Measurements from ENCODE around the gene THSD7A. TPM values are rescaled to one million over a fixed set of nuclear protein-coding genes. Genes with fewer than 3 reads are reported as not detected.

THSD7A gene
- polyA plus RNA-seq, 1 donor (not counting 4 experiments of a cell fraction or from before 2014, with no cell fraction given) = not detected

DNA sequence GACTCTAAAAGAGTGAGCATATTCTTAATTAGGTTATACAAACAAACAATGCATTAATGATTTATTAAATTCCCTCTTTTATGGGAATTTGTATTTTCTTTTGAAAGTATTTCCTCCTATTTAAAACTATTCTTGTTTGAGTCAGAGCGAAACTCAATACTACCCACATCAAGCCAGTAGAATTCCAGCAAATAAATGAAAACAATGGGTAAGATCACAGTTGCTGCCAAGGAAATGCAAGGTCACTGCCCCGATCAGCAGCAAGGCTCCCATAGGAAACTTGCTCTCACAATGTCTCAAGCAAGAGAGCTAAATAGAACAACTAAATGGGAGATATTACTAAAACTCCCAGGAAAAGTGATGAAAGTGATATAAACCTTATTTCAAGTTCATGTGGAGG lies 206.3 kb downstream of the THSD7A start:
- no peak overlapping the region for H2AFZ ChIP-seq (ENCODE audit: control insufficient read depth, low read length)
- H3K9ac ChIP-seq (ENCODE audit: control insufficient read depth, extremely low read depth, insufficient read depth, low read length) = no peak overlapping the region
- TF ChIP-seq, protein P1, sequence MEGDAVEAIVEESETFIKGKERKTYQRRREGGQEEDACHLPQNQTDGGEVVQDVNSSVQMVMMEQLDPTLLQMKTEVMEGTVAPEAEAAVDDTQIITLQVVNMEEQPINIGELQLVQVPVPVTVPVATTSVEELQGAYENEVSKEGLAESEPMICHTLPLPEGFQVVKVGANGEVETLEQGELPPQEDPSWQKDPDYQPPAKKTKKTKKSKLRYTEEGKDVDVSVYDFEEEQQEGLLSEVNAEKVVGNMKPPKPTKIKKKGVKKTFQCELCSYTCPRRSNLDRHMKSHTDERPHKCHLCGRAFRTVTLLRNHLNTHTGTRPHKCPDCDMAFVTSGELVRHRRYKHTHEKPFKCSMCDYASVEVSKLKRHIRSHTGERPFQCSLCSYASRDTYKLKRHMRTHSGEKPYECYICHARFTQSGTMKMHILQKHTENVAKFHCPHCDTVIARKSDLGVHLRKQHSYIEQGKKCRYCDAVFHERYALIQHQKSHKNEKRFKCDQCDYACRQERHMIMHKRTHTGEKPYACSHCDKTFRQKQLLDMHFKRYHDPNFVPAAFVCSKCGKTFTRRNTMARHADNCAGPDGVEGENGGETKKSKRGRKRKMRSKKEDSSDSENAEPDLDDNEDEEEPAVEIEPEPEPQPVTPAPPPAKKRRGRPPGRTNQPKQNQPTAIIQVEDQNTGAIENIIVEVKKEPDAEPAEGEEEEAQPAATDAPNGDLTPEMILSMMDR (optimal IDR thresholded peaks at IDR 0.05 in 1 of 3, IDR thresholded peaks at IDR 0.05 in 1 of 3, conservative IDR thresholded peaks at IDR 0.05 in 1 of 3; ENCODE audit: extremely low read depth in 1 of 3, insufficient read depth in 2 of 3, low read length in 3 of 3) = no peak
- no peak for TF ChIP-seq EZH2 (IDR thresholded peaks at IDR 0.05; ENCODE audit: low read length)
- DNase-seq (ENCODE audit: low read depth, low spot score) (no peak), FAIRE-seq (no peak)
- H4K20me1 ChIP-seq (ENCODE audit: control insufficient read depth, extremely low read depth, insufficient read depth, low read length) = no peaks in the 10 kb centered on the region
- H3K27me3 ChIP-seq (ENCODE audit: control insufficient read depth, extremely low read depth, insufficient read depth, low read length) = no peaks in the 10 kb centered on the region
- H3K9me3 ChIP-seq (ENCODE audit: control insufficient read depth, low read depth, low read length) = no peaks in the 10 kb centered on the region
- H3K9me1 ChIP-seq (ENCODE audit: control insufficient read depth, extremely low read depth, insufficient read depth, low read length) = no peaks in the 10 kb centered on the region
- no peaks in the 10 kb centered on the region for H3K36me3 ChIP-seq (ENCODE audit: control insufficient read depth in 2 of 2, extremely low read depth in 1 of 2, insufficient read depth in 2 of 2, low read length in 2 of 2)
- dilution Hi-C loops (cut with MboI; ENCODE audit: extremely low pct_ligation_motif_present, low sequenced_read_pairs) = no loop called here
- H3K27ac ChIP-seq (ENCODE audit: control insufficient read depth, insufficient read depth, low read length) = no peak overlapping the region
- no peak overlapping the region for H3K4me3 ChIP-seq (ENCODE audit: control insufficient read depth in 2 of 3, extremely low read depth in 1 of 3, insufficient read depth in 2 of 3, low read depth in 1 of 3, low read length in 3 of 3)
- no peaks in the 10 kb centered on the region for H3K79me2 ChIP-seq (ENCODE audit: control insufficient read depth, insufficient read depth, low read length)
- H3K4me1 ChIP-seq (ENCODE audit: control insufficient read depth, extremely low read depth, insufficient read depth, low read length) = no peaks in the 10 kb centered on the region
- no peak overlapping the region for H3K4me2 ChIP-seq (ENCODE audit: control insufficient read depth, extremely low read depth, insufficient read depth, low read depth, low read length)

DNA sequence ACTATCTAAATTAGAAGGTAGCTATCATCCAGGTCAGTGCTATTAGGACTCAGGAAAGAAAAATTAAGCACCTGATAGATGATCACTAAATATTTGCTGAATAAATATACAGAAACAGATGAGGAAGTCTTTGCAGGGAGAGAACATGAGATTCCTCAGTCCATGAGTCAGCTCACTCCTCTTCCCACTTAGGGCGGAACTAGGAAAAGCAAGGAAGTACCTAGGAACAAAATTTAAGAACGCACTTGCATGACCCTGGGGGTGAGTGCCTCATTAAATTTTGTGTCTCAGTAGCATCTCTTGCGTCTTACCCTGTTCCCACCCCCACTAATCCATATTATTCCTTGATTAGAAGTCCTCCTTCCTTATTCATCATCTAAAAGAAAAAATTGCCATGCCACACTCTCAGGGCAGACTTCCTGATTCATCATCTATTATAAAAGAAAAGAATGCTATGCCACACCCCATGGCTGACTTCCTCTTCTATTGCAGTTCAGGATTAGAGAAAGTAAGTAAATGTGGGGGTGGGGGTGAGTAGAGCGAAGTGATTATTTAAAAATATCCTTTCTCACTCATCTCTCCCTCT lies 208.8 kb downstream of the THSD7A start:
- no peak for DNase-seq (ENCODE audit: low read depth, low spot score)

More for the DNA sequence above, 208.8 kb downstream of the THSD7A start:
- Histone ChIP-seq H3K4me3 (ENCODE audit: control insufficient read depth in 2 of 3, extremely low read depth in 1 of 3, insufficient read depth in 2 of 3, low read depth in 1 of 3, low read length in 3 of 3) (no peak overlapping the region), H3K27ac (ENCODE audit: control insufficient read depth, insufficient read depth, low read length) (no peak overlapping the region), H2AFZ (ENCODE audit: control insufficient read depth, low read length) (no peak overlapping the region), H3K36me3 (ENCODE audit: control insufficient read depth in 2 of 2, extremely low read depth in 1 of 2, insufficient read depth in 2 of 2, low read length in 2 of 2) (no peaks in the 10 kb centered on the region), H3K4me1 (ENCODE audit: control insufficient read depth, extremely low read depth, insufficient read depth, low read length) (no peaks in the 10 kb centered on the region), H3K27me3 (ENCODE audit: control insufficient read depth, extremely low read depth, insufficient read depth, low read length) (no peaks in the 10 kb centered on the region), H3K4me2 (ENCODE audit: control insufficient read depth, extremely low read depth, insufficient read depth, low read depth, low read length) (no peak overlapping the region), H3K9me3 (ENCODE audit: control insufficient read depth, low read depth, low read length) (no peaks in the 10 kb centered on the region), H3K9me1 (ENCODE audit: control insufficient read depth, extremely low read depth, insufficient read depth, low read length) (no peaks in the 10 kb centered on the region), H3K9ac (ENCODE audit: control insufficient read depth, extremely low read depth, insufficient read depth, low read length) (no peak overlapping the region), H3K79me2 (ENCODE audit: control insufficient read depth, insufficient read depth, low read length) (no peaks in the 10 kb centered on the region), H4K20me1 (ENCODE audit: control insufficient read depth, extremely low read depth, insufficient read depth, low read length) (no peaks in the 10 kb centered on the region)
- FAIRE-seq = no peak
- no peak for TF ChIP-seq EZH2 (IDR thresholded peaks at IDR 0.05; ENCODE audit: low read length)
- TF ChIP-seq, protein P1 (optimal IDR thresholded peaks at IDR 0.05 in 1 of 3, IDR thresholded peaks at IDR 0.05 in 1 of 3, conservative IDR thresholded peaks at IDR 0.05 in 1 of 3; ENCODE audit: extremely low read depth in 1 of 3, insufficient read depth in 2 of 3, low read length in 3 of 3) = no peak
- dilution Hi-C loops (cut with MboI; ENCODE audit: extremely low pct_ligation_motif_present, low sequenced_read_pairs) = no loop called here

Measured in keratinocyte (primary cell).